ENCODE results near the gene RPRD1B. TPM values are rescaled to one million over a fixed set of nuclear protein-coding genes. Genes with fewer than 3 reads are reported as not detected.

RPRD1B gene
- total and polyA plus RNA-seq, 2 experiments from 2014 or later: 7.3 to 24.3 TPM

- no peak for TF ChIP-seq ZNF462 (CRISPR knock-in tag; IDR thresholded peaks at IDR 0.05)
- TF ChIP-seq EZH2phosphoT487 (IDR thresholded peaks at IDR 0.05; ENCODE audit: unreplicated experiment): no peak
Measured at GRCh38 chr20:38062890-38063289, 29.3 kb downstream of the RPRD1B start (continued).

- H3K36me3 ChIP-seq (ENCODE audit: insufficient read depth): peaks cover 50% of the 10 kb centered on the region
- Mint-ChIP-seq H3K9me3 (no peaks in the 10 kb centered on the region), H3K36me3 (ENCODE audit: low read depth) (peaks cover 50% of the 10 kb centered on the region), H3K27me3 (ENCODE audit: insufficient read depth, low read depth, poor library complexity) (no peaks in the 10 kb centered on the region), H3K27ac (no peak overlapping the region), H3K4me1 (no peaks in the 10 kb centered on the region), H3K4me3 (no peak overlapping the region)
- no peak for ATAC-seq
- no peak overlapping the region for H3K4me3 ChIP-seq
- H4K20me1 ChIP-seq (replicated peaks; ENCODE audit: insufficient read depth): peaks cover 7% of the 10 kb centered on the region
- TF ChIP-seq REST (IDR thresholded peaks at IDR 0.05; ENCODE audit: unreplicated experiment) (no peak), EZH2phosphoT487 (IDR thresholded peaks at IDR 0.05; ENCODE audit: unreplicated experiment) (no peak), STAT1 (IDR thresholded peaks at IDR 0.05; ENCODE audit: unreplicated experiment) (no peak), POLR2AphosphoS5 (IDR thresholded peaks at IDR 0.05; ENCODE audit: low read depth) (no peak), CTCF (conservative IDR thresholded peaks at IDR 0.05; ENCODE audit: low read depth in 2 of 2) (no peak)
- no peak for DNase-seq (ENCODE audit: low spot score)
- H3K4me2 ChIP-seq: no peak overlapping the region
- H3K79me2 ChIP-seq (replicated peaks; ENCODE audit: insufficient read depth): 0 out of 2 replicates have a peak, but pooled peaks cover 2% of the 10 kb centered on the region
- no peak overlapping the region for H3K27ac ChIP-seq (ENCODE audit: low read depth)
- H3K27me3 ChIP-seq (ENCODE audit: insufficient read depth): no peaks in the 10 kb centered on the region
- H3F3A ChIP-seq (replicated peaks; ENCODE audit: low read depth): no peaks in the 10 kb centered on the region
- no peak overlapping the region for H2AFZ ChIP-seq
- H3K4me1 ChIP-seq (ENCODE audit: insufficient read depth): no peaks in the 10 kb centered on the region
- H3K9me2 ChIP-seq (ENCODE audit: insufficient read depth): no peaks in the 10 kb centered on the region
Measured at GRCh38 chr20:38063911-38064530, 30.5 kb downstream of the RPRD1B start.
